IPS-15b (cell line): ENCODE measurements around the gene SLC30A2.

ENCODE experiments used
- H3K27me3 ChIP-seq: one replicate; pipeline ENCODE4 v1.6.1; 2013; ENCODE audit warnings: low read length; ENCODE audit not compliant: control insufficient read depth, insufficient read depth
- H3K36me3 ChIP-seq: one replicate; pipeline ENCODE4 v1.6.1; 2013; ENCODE audit warnings: low read length; ENCODE audit not compliant: control insufficient read depth, insufficient read depth
- H3K4me1 ChIP-seq: one replicate; pipeline ENCODE4 v1.6.1; 2013; ENCODE audit warnings: mild to moderate bottlenecking, low read length; ENCODE audit not compliant: control insufficient read depth, insufficient read depth
- H3K4me3 ChIP-seq: one replicate; pipeline ENCODE4 v1.5.1; 2013; ENCODE audit warnings: low read depth, low read length
- H3K9ac ChIP-seq: one replicate; pipeline ENCODE4 v1.6.1; 2013; ENCODE audit warnings: low read depth, mild to moderate bottlenecking, low read length
- H3K9me3 ChIP-seq: one replicate; pipeline ENCODE4 v1.6.1; 2013; ENCODE audit warnings: mild to moderate bottlenecking, low read length; ENCODE audit not compliant: control insufficient read depth, insufficient read depth

The SLC30A2 gene

DNA sequence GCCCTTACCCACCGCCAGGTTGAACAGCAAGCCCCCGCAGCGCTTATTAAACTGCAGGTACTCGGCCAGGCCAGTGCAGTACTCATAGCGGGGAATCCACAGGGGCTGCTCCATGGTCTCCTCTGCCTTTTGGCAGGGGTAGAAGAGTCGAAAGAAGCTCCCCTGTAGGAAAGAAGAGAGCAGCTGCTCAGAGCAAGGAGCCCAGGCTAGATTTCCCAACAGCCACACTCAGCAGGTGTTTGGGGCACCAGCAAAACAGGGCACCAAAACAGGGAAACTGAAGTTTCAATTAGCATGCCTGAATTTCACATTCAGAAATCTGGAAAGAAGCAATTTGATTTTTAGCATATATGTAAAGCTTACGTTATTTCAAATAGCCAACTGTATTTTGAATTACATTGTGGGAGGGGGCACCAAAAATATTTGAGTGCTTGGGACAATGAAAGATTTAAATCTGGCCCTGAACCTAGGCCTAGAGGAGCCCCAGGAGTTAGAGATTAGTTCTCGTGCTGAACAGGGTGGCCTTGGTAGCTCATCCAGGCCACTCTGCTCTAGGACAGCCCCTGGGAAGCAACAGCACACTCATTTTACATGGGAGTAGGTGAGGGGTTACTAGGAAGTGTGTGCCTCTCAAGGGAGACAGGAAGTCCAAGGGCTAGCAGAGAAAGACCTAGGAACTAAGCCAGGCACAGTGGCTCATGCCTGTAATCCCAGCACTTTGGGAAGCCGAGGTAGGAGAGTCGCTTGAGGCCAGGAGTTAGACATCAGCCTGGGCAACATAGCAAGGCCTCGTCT, 56.3 kb downstream of the SLC30A2 start:
- Histone ChIP-seq H3K4me1 (peaks cover 6% of the 10 kb centered on the region), H3K4me3 (no peak overlapping the region), H3K27me3 (no peaks in the 10 kb centered on the region), H3K9me3 (no peaks in the 10 kb centered on the region), H3K36me3 (peaks cover 3% of the 10 kb centered on the region), H3K9ac (no peak overlapping the region)

- Histone ChIP-seq H3K4me1 (no peaks in the 10 kb centered on the region), H3K9ac (no peak overlapping the region), H3K4me3 (no peak overlapping the region), H3K27me3 (no peaks in the 10 kb centered on the region), H3K9me3 (no peaks in the 10 kb centered on the region), H3K36me3 (peaks cover 3% of the 10 kb centered on the region)
Measured at GRCh38 chr1:25987951-25988350, 58.0 kb downstream of the SLC30A2 start.
